HepG2 (cell line): ENCODE data around the gene SERPIND1.

Experiments
- HNRNPK ChIP-seq: fragments of 200-400 bp; formaldehyde crosslinking; IDR thresholded peaks from 2 replicates; pipeline ENCODE4 v1.6.1; 2018; ENCODE audit warnings: low read length, low read depth, moderate library complexity, mild to moderate bottlenecking; ENCODE audit not compliant: poor library complexity, severe bottlenecking
- POLR2A ChIP-seq, 2 experiments: IDR thresholded peaks; 2 replicates each; pipeline ENCODE4 v1.6.1; 2011; ENCODE audit warnings: low read depth in 2 of 2, low read length in 2 of 2, mild to moderate bottlenecking in 1 of 2, moderate library complexity in 1 of 2; ENCODE audit not compliant: insufficient read depth in 1 of 2
- SNRNP70 ChIP-seq: fragments of 200-400 bp; formaldehyde crosslinking; IDR thresholded peaks from 2 replicates; pipeline ENCODE4 v1.6.1; 2017; ENCODE audit warnings: mild to moderate bottlenecking, low read depth, low read length, moderate library complexity
- TCF7 ChIP-seq: sonication (generic); IDR thresholded peaks from 2 replicates; pipeline ENCODE4 v1.6.1; 2016; ENCODE audit warnings: antibody characterized with exemption, low read depth
- TF ChIP-seq, protein P1 (sequence below): sonication (generic); formaldehyde crosslinking; IDR thresholded peaks from 2 replicates; pipeline ENCODE4 v1.5.0; 2020; ENCODE audit warnings: mild to moderate bottlenecking, low read depth, missing genetic modification reagents, borderline replicate concordance

DNA sequence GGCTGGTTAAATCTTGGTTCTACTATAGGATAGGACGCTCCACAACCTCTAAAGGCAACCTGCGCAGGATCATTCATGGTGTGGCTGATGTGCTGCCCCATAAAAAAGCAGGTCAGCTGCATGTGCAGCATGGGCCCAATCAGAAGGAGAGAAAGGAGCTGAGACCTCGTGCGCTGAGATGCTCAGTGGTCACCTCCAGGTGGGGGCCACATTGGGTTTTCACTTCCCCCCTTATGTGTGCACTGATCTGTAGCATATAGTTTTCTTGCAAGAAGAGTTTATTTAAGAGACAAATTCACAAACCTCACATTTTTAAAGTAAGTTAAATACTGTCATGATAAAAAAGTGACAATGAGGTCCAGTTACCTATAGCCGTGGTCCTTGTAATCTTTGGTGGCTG is 24.3 kb downstream of the SERPIND1 start:
- no peak for TF ChIP-seq SNRNP70
- no peak for TF ChIP-seq TCF7
- TF ChIP-seq, protein P1, sequence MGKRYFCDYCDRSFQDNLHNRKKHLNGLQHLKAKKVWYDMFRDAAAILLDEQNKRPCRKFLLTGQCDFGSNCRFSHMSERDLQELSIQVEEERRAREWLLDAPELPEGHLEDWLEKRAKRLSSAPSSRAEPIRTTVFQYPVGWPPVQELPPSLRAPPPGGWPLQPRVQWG: no peak
- no peak for TF ChIP-seq POLR2A (IDR thresholded peaks at IDR 0.05; ENCODE audit: insufficient read depth in 1 of 2, low read depth in 2 of 2, low read length in 2 of 2)
- TF ChIP-seq HNRNPK: no peak
